Measurements from ENCODE around the gene PPT2. TPM values are rescaled to one million over a fixed set of nuclear protein-coding genes. Genes with fewer than 3 reads are reported as not detected.

PPT2 gene
- total and polyA plus RNA-seq, 2 of the 13 experiments (the other 11 are each of a cell fraction or from before 2014, with no cell fraction given) = 39.2 to 61.8 TPM

- TF ChIP-seq, protein P1, sequence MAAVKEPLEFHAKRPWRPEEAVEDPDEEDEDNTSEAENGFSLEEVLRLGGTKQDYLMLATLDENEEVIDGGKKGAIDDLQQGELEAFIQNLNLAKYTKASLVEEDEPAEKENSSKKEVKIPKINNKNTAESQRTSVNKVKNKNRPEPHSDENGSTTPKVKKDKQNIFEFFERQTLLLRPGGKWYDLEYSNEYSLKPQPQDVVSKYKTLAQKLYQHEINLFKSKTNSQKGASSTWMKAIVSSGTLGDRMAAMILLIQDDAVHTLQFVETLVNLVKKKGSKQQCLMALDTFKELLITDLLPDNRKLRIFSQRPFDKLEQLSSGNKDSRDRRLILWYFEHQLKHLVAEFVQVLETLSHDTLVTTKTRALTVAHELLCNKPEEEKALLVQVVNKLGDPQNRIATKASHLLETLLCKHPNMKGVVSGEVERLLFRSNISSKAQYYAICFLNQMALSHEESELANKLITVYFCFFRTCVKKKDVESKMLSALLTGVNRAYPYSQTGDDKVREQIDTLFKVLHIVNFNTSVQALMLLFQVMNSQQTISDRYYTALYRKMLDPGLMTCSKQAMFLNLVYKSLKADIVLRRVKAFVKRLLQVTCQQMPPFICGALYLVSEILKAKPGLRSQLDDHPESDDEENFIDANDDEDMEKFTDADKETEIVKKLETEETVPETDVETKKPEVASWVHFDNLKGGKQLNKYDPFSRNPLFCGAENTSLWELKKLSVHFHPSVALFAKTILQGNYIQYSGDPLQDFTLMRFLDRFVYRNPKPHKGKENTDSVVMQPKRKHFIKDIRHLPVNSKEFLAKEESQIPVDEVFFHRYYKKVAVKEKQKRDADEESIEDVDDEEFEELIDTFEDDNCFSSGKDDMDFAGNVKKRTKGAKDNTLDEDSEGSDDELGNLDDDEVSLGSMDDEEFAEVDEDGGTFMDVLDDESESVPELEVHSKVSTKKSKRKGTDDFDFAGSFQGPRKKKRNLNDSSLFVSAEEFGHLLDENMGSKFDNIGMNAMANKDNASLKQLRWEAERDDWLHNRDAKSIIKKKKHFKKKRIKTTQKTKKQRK (IDR thresholded peaks at IDR 0.05; ENCODE audit: low read length) = no peak
- TF ChIP-seq NCOA1 (CRISPR knock-in tag; IDR thresholded peaks at IDR 0.05) = no peak
- 0 out of 2 replicates have a peak, but pooled peaks have one; percentile 21 for TF ChIP-seq ZNF891 (CRISPR knock-in tag; IDR thresholded peaks at IDR 0.05)
- TF ChIP-seq CEBPB (IDR thresholded peaks at IDR 0.05; ENCODE audit: borderline replicate concordance, low read depth, low read length) = 0 out of 2 replicates have a peak, but pooled peaks have one; percentile 13
- TF ChIP-seq HOXA3 (CRISPR knock-in tag; IDR thresholded peaks at IDR 0.05) = peak; percentile 28; the same call in 1 of the 2 replicates
- TF ChIP-seq CHCHD3 (CRISPR knock-in tag; IDR thresholded peaks at IDR 0.05) = no peak
- TF ChIP-seq, protein P2, sequence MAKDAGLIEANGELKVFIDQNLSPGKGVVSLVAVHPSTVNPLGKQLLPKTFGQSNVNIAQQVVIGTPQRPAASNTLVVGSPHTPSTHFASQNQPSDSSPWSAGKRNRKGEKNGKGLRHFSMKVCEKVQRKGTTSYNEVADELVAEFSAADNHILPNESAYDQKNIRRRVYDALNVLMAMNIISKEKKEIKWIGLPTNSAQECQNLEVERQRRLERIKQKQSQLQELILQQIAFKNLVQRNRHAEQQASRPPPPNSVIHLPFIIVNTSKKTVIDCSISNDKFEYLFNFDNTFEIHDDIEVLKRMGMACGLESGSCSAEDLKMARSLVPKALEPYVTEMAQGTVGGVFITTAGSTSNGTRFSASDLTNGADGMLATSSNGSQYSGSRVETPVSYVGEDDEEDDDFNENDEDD (CRISPR knock-in tag; IDR thresholded peaks at IDR 0.05; ENCODE audit: borderline replicate concordance) = no peak
- TF ChIP-seq, protein P3, sequence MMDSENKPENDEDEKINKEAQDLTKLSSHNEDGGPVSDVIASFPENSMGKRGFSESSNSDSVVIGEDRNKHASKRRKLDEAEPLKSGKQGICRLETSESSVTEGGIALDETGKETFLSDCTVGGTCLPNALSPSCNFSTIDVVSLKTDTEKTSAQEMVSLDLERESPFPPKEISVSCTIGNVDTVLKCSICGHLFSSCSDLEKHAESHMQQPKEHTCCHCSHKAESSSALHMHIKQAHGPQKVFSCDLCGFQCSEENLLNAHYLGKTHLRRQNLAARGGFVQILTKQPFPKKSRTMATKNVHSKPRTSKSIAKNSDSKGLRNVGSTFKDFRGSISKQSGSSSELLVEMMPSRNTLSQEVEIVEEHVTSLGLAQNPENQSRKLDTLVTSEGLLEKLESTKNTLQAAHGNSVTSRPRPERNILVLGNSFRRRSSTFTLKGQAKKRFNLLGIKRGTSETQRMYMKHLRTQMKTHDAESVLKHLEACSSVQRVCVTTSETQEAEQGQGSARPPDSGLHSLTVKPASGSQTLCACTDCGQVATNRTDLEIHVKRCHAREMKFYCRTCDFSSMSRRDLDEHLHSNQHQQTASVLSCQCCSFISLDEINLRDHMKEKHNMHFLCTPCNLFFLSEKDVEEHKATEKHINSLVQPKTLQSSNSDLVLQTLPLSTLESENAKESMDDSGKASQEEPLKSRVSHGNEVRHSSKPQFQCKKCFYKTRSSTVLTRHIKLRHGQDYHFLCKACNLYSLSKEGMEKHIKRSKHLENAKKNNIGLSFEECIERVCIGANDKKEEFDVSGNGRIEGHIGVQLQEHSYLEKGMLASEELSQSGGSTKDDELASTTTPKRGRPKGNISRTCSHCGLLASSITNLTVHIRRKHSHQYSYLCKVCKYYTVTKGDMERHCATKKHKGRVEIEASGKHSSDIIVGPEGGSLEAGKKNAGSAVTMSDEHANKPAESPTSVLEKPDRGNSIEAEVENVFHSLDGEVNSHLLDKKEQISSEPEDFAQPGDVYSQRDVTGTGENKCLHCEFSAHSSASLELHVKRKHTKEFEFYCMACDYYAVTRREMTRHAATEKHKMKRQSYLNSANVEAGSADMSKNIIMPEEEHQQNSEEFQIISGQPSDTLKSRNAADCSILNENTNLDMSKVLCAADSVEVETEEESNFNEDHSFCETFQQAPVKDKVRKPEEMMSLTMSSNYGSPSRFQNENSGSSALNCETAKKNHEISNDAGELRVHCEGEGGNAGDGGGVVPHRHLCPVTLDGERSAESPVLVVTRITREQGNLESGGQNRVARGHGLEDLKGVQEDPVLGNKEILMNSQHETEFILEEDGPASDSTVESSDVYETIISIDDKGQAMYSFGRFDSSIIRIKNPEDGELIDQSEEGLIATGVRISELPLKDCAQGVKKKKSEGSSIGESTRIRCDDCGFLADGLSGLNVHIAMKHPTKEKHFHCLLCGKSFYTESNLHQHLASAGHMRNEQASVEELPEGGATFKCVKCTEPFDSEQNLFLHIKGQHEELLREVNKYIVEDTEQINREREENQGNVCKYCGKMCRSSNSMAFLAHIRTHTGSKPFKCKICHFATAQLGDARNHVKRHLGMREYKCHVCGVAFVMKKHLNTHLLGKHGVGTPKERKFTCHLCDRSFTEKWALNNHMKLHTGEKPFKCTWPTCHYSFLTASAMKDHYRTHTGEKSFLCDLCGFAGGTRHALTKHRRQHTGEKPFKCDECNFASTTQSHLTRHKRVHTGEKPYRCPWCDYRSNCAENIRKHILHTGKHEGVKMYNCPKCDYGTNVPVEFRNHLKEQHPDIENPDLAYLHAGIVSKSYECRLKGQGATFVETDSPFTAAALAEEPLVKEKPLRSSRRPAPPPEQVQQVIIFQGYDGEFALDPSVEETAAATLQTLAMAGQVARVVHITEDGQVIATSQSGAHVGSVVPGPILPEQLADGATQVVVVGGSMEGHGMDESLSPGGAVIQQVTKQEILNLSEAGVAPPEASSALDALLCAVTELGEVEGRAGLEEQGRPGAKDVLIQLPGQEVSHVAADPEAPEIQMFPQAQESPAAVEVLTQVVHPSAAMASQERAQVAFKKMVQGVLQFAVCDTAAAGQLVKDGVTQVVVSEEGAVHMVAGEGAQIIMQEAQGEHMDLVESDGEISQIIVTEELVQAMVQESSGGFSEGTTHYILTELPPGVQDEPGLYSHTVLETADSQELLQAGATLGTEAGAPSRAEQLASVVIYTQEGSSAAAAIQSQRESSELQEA (CRISPR knock-in tag; IDR thresholded peaks at IDR 0.05; ENCODE audit: not compliant biosample characterization) = no peak
- no peak for TF ChIP-seq ZNF180 (CRISPR knock-in tag; IDR thresholded peaks at IDR 0.05; ENCODE audit: borderline replicate concordance, low read depth)
- TF ChIP-seq PCBP2 (optimal IDR thresholded peaks at IDR 0.05; ENCODE audit: low read depth, low read length, poor library complexity, severe bottlenecking) = peak; percentile 21
- TF ChIP-seq ZKSCAN1 (IDR thresholded peaks at IDR 0.05; ENCODE audit: low read length) = no peak
- TF ChIP-seq MLLT10 (CRISPR knock-in tag; IDR thresholded peaks at IDR 0.05) = no peak
- TF ChIP-seq, protein P4, sequence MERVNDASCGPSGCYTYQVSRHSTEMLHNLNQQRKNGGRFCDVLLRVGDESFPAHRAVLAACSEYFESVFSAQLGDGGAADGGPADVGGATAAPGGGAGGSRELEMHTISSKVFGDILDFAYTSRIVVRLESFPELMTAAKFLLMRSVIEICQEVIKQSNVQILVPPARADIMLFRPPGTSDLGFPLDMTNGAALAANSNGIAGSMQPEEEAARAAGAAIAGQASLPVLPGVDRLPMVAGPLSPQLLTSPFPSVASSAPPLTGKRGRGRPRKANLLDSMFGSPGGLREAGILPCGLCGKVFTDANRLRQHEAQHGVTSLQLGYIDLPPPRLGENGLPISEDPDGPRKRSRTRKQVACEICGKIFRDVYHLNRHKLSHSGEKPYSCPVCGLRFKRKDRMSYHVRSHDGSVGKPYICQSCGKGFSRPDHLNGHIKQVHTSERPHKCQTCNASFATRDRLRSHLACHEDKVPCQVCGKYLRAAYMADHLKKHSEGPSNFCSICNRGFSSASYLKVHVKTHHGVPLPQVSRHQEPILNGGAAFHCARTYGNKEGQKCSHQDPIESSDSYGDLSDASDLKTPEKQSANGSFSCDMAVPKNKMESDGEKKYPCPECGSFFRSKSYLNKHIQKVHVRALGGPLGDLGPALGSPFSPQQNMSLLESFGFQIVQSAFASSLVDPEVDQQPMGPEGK (CRISPR knock-in tag; IDR thresholded peaks at IDR 0.05) = peak; percentile 34; the same call in 1 of the 2 replicates
Measured at GRCh38 chr6:32188381-32189068, 34.6 kb downstream of the PPT2 start (continued).
